Umbilical cord (tissue), 2 donors: Measurements from ENCODE around the gene TMCC3. TPM values are rescaled to one million over a fixed set of nuclear protein-coding genes. Genes with fewer than 3 reads are reported as not detected.
"Not testable (repeated sequence)": the region's sequence is repeated elsewhere in the genome, so short reads cannot be mapped to it uniquely, and the experiment has no call there.

ENCODE experiments used
- DNase-seq: peaks from one replicate; pipeline ENCODE4 v3.0.0-alpha.2; 2015; ENCODE audit warnings: low spot score
- total RNA-seq: library from RNA; depleted of rRNA; stranded (reverse); fragments of >200 nt; gene quantifications from one replicate; pipeline ENCODE4 v1.2.3, GENCODE V29; 2014; ENCODE audit warnings: low replicate concordance; ENCODE audit not compliant: insufficient read depth

The TMCC3 gene
- total RNA-seq, 1 donor from 2014 or later: 11.6 TPM

- peak; percentile 70 for DNase-seq
Measured at GRCh38 chr12:94602024-94602423, 48.3 kb downstream of the TMCC3 start.

GRCh38 chr12:94601307-94601706 is 49.0 kb downstream of the TMCC3 start:
- not testable (repeated sequence) for DNase-seq

GRCh38 chr12:94599189-94599588 is 51.2 kb downstream of the TMCC3 start:
- DNase-seq: no peak

- DNase-seq: no peak
Measured at GRCh38 chr12:94597268-94597667, 53.1 kb downstream of the TMCC3 start.

- DNase-seq: no peak
Measured at GRCh38 chr12:94596596-94596995, 53.8 kb downstream of the TMCC3 start.

- no peak for DNase-seq
Measured at GRCh38 chr12:94595152-94595551, 55.2 kb downstream of the TMCC3 start.

- DNase-seq: no peak
Measured at GRCh38 chr12:94594443-94594825, 55.9 kb downstream of the TMCC3 start.

- DNase-seq: no peak
Measured at GRCh38 chr12:94593822-94594442, 56.4 kb downstream of the TMCC3 start.

GRCh38 chr12:94592723-94593122 is 57.6 kb downstream of the TMCC3 start:
- not testable (repeated sequence) for DNase-seq

- no peak for DNase-seq
Measured at GRCh38 chr12:94592080-94592479, 58.3 kb downstream of the TMCC3 start.

GRCh38 chr12:94590428-94590827 is 59.9 kb downstream of the TMCC3 start:
- no peak for DNase-seq

GRCh38 chr12:94589591-94590001 is 60.8 kb downstream of the TMCC3 start:
- DNase-seq: no peak

GRCh38 chr12:94588346-94588745 is 62.0 kb downstream of the TMCC3 start:
- peak; percentile 56 for DNase-seq

GRCh38 chr12:94587266-94588241 is 62.8 kb downstream of the TMCC3 start:
- peak; percentile 19 for DNase-seq

- no peak for DNase-seq
Measured at GRCh38 chr12:94586589-94587259, 63.6 kb downstream of the TMCC3 start.

- no peak for DNase-seq
Measured at GRCh38 chr12:94585626-94586025, 64.7 kb downstream of the TMCC3 start.

- no peak for DNase-seq
Measured at GRCh38 chr12:94584377-94584776, 66.0 kb downstream of the TMCC3 start.

GRCh38 chr12:94582591-94582990 is 67.8 kb downstream of the TMCC3 start:
- DNase-seq: no peak

- DNase-seq: peak; percentile 17
Measured at GRCh38 chr12:94575645-94576403, 74.5 kb downstream of the TMCC3 start.

- no peak for DNase-seq
Measured at GRCh38 chr12:94575024-94575423, 75.3 kb downstream of the TMCC3 start.

GRCh38 chr12:94571556-94571955 is 78.8 kb downstream of the TMCC3 start:
- DNase-seq: peak; percentile 35
